Right cardiac atrium (tissue), 5 donors: Measurements from ENCODE around the gene PRPH2. TPM values are rescaled to one million over a fixed set of nuclear protein-coding genes. Genes with fewer than 3 reads are reported as not detected.

Source experiments
- ATAC-seq, 2 donors: fragments of 200-7000 bp; cut with Tn5 transposase; one replicate each; pipeline versions ENCODE4 v1.8.0 to v1.9.1; 2020; ENCODE audit warnings: moderate library complexity in 2 of 2, mild to moderate bottlenecking in 1 of 2
- DNase-seq, 3 donors: peaks; one replicate each; pipeline ENCODE4 v3.0.0-alpha.2; 2020
- H3K27ac ChIP-seq: one replicate; pipeline ENCODE4 v1.5.1; 2013; ENCODE audit warnings: mild to moderate bottlenecking, low read length, control low read depth, moderate library complexity
- H3K27me3 ChIP-seq: one replicate; pipeline ENCODE4 v1.6.1; 2013; ENCODE audit not compliant: control insufficient read depth, insufficient read depth
- H3K4me1 ChIP-seq: one replicate; pipeline ENCODE4 v1.6.1; 2013; ENCODE audit warnings: low read length; ENCODE audit not compliant: control insufficient read depth, insufficient read depth
- H3K4me3 ChIP-seq: one replicate; pipeline ENCODE4 v1.5.1; 2013; ENCODE audit warnings: low read length, control low read depth
- H3K9me3 ChIP-seq: one replicate; pipeline ENCODE4 v1.6.1; 2013; ENCODE audit warnings: low read length; ENCODE audit not compliant: control insufficient read depth
- WGBS: extraction: QIAGEN DNeasy Blood & Tissue Kit; methylation state at CpG from one replicate; pipeline ENCODE4 v1.1.7; 2013; 5-methylcytosine and 5-hydroxymethylcytosine counted together
- intact Hi-C, 4 donors: fragments of 100-400 bp; cut with DNase I; formaldehyde crosslinking; loops; one replicate each; pipeline versions ENCODE4 v1.11.0 to v1.14.0; 2022 to 2023
- long read RNA-seq, 4 donors: library from polyadenylated mRNA; unstranded; transcript quantifications; one replicate each; pipeline ENCODE4 v2.0.0, GENCODE V29; 2020 to 2021
- polyA plus RNA-seq: library from polyadenylated mRNA; stranded (reverse); fragments of 200-250 nt; gene quantifications from one replicate; pipeline ENCODE4 v1.2.3, GENCODE V29; 2013
- total RNA-seq, 4 donors: library from RNA; stranded (reverse); fragmentation: NEBNext Ultra II Directional; extraction: Animal tissue kit (Norgen Biotek cat#: 25700); gene quantifications; one replicate each; pipeline ENCODE4 v1.2.1, GENCODE V29; 2021
- donor health status: healthy with polysubstance abuse.
- donor health status: DM: no; HTN: yes; CAD: no.
- donor health status: DM: no; HTN: no; CAD: no.
- donor health status: DM: no; HTN: yes; CAD: no; lungs with severe emphysema.
- donor health status: DM: yes; HTN: yes; CAD: no.

Gene PRPH2, protein sequence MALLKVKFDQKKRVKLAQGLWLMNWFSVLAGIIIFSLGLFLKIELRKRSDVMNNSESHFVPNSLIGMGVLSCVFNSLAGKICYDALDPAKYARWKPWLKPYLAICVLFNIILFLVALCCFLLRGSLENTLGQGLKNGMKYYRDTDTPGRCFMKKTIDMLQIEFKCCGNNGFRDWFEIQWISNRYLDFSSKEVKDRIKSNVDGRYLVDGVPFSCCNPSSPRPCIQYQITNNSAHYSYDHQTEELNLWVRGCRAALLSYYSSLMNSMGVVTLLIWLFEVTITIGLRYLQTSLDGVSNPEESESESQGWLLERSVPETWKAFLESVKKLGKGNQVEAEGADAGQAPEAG
- total RNA-seq (1 to 10 TPM; 1.2 to 2.5 (median 1.8) TPM), polyA plus RNA-seq (0.45 TPM)
- long read RNA-seq, donor 1, partial matches to known transcripts: 4 of 4 reads
- long read RNA-seq, donor 1, other reads (novel, unspliced or antisense): 0 of 4 reads
- long read RNA-seq, donor 2, partial matches to known transcripts: 0 of 1 reads
- long read RNA-seq, donor 2, other reads (novel, unspliced or antisense): 1 of 1 reads
- long read RNA-seq, donor 3, partial matches to known transcripts: 9 of 11 reads
- long read RNA-seq, donor 3, other reads (novel, unspliced or antisense): 2 of 11 reads
- long read RNA-seq, donor 4, partial matches to known transcripts: 2 of 2 reads
- long read RNA-seq, donor 4, other reads (novel, unspliced or antisense): 0 of 2 reads

DNA sequence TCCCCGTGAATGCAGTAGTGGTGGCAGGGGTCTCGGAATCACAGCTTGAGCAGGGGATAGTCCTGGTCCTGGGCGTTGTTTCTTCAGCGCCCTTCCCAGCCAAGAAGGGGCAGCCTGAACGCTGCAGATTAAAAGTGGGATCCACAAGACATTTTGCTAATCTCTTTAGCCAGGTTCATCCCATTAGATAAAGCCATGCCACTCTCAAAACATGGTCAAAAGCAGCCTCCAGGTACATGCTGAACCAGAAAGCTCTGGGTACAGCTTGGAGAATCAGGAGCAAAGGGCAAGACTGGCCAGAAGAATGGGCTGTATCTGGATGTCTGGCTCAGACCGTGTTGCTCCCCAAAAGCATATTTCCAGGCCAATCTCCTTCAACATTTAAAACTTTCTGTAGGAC, at the start of gene PRPH2:
Gene PRPH2, minus strand, starts transcription at position 101 of the 400 bp plus-strand sequence. CDS start 263 bp downstream, outside the sequence.
- no peaks in the 10 kb centered on the region for H3K4me1 ChIP-seq
- WGBS: 91% methylated on average over 6 of the region's 6 CpGs
- H3K9me3 ChIP-seq: no peaks in the 10 kb centered on the region
- intact Hi-C loops: loop anchor here in 2 of 4 donors (10.0 kb wide), 2 partner anchors 58 to 152 kb away; partner anchors contain the start of gene RPL7L1 (in 1 of the 2)
- no peak within 1 kb of the TSS for H3K27ac ChIP-seq
- H3K27me3 ChIP-seq: no peaks in the 10 kb centered on the region
- H3K4me3 ChIP-seq: no peak within 1 kb of the TSS
- ATAC-seq: no peak
- DNase-seq: no peak

DNA sequence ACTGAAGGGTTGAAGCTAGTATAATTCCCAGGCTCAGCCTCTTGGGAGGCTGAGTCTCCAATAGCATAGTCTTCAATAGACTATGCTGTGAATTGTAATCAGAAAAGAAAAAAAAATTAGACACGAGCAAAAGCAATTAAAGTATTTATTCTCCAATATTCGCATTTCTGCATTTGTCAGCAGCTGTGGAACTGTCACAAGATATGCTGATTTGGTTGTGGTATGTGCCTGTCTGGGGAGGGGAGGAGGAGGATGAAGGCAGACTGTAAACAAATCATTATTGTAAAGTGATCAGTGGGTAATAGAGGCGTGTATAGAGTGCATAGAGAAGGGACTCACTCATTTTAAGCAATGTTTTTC, 49.3 kb upstream of the PRPH2 start:
- DNase-seq (no peak), ATAC-seq (no peak)
- H3K4me1 ChIP-seq: peaks cover 4% of the 10 kb centered on the region
- 60% methylated on average over 3 of the region's 3 CpGs for WGBS
- H3K27ac ChIP-seq: no peak overlapping the region
- intact Hi-C loops: no loop called here
- no peak overlapping the region for H3K4me3 ChIP-seq
- H3K9me3 ChIP-seq: no peaks in the 10 kb centered on the region
- H3K27me3 ChIP-seq: no peaks in the 10 kb centered on the region

DNA sequence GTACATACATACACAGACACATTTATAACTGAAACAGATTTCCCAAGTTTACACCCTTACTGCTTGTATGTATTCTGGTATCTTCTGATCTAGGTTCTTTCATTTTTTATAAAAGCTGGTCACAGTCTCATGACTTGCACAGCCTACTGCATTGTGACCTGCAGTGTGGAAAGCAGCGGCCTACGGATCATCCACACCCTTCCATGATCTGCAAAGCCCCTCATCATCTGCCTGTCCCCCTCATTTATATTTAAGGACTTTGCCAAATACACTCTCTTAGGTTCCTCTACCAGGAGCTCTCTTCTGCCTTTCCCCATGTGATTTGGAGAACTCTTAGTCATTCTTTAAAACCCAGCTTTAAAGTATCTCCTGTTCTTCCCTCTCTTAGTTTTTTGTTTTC, 47.4 kb upstream of the PRPH2 start:
- intact Hi-C loops: no loop called here
- H3K9me3 ChIP-seq: no peaks in the 10 kb centered on the region
- H3K4me3 ChIP-seq: no peak overlapping the region
- no peaks in the 10 kb centered on the region for H3K27me3 ChIP-seq
- no peak overlapping the region for H3K27ac ChIP-seq
- WGBS: 95% methylated on average over 2 of the region's 2 CpGs
- ATAC-seq (no peak), DNase-seq (no peak)
- H3K4me1 ChIP-seq: peaks cover 4% of the 10 kb centered on the region

DNA sequence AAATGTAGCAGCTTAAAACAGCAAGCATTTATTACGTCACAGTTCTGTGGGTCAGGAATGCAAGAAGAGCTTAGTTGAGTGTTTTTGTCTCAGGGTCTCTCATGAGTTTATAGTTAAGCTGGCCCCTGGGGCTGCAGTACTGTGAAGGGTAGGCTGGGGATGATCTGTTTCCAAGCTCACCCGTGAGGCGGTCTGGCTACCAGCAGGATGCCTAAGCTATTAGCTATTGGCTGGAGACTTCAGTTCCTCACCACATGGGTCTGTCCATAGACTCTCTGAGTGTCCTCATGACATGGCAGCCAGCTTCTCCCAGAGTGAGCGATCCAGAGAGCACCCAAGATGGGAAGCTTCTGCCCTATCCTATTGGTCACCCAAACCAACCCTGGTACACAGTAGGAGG, 46.7 kb upstream of the PRPH2 start:
- intact Hi-C loops: no loop called here
- Histone ChIP-seq H3K4me1 (peaks cover 4% of the 10 kb centered on the region), H3K27ac (no peak overlapping the region), H3K27me3 (no peaks in the 10 kb centered on the region), H3K4me3 (no peak overlapping the region), H3K9me3 (no peaks in the 10 kb centered on the region)
- WGBS: 96% methylated on average over 4 of the region's 4 CpGs
- no peak for ATAC-seq
- DNase-seq: no peak

DNA sequence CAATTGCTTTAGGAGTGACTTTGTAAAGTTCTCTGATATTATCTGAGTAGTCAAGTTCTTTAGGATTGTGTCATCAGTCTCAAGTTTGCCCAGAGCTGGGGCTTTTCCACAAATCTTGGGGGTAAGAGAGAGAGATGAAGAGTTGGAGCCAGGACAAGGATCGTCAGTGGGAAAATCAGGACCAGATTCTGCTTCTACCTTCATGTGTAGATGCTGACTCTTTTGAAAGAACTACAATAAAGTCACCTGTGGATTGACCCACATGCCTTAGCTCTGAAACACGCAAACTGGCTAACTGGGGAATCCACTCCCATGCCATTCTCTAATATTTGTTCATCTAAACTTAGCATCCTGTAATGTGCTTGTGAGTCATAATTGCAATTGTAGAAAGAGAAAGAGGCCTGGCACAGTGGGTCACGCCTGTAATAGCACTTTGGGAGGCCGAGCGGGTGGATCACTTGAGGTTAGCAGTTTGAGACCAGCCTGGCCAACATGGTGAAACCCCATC, 43.8 kb upstream of the PRPH2 start:
- no peaks in the 10 kb centered on the region for H3K9me3 ChIP-seq
- DNase-seq (no peak), ATAC-seq (no peak)
- intact Hi-C loops: no loop called here
- WGBS: 94% methylated on average over 5 of the region's 5 CpGs
- H3K27me3 ChIP-seq: no peaks in the 10 kb centered on the region
- H3K4me1 ChIP-seq: peaks cover 4% of the 10 kb centered on the region
- no peak overlapping the region for H3K4me3 ChIP-seq
- no peak overlapping the region for H3K27ac ChIP-seq

DNA sequence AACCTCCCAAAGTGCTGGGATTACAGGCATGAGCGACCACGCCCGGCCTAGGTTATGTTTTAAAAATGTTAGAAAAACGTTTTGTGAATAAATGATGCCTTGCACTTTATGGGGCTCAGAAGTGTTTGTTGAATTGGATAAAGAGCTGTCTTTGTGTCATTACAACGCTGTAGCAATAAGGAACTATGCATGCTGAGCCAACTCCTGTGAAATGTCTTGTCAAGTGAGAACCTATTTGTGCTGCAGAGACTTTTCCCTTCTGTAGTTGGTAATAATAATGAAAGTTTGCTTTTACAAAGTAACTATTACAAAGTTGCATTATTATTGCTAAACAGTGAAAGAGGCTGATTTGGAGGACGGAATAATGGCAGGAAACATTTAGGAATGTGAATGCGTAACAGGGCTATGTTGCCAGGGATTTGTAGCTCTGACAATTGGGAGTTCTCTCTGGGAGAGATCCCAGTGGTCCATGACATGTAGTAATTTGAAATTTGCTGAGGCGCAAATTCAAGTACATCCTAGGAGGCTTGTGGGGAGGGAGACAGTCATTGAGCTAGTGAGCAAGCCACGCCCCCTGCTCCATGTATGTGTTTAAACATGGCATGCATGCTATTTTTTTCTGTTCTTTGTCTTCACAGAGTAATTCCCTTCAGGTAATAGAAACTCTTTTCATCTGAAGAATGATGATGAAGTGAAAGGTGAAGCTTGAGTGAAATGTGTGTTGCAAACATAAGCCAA, 42.7 kb upstream of the PRPH2 start:
- 82% methylated on average over 9 of the region's 9 CpGs for WGBS
- Histone ChIP-seq H3K4me3 (no peak overlapping the region), H3K4me1 (peaks cover 4% of the 10 kb centered on the region), H3K9me3 (no peaks in the 10 kb centered on the region), H3K27me3 (no peaks in the 10 kb centered on the region), H3K27ac (no peak overlapping the region)
- no peak for DNase-seq
- no peak for ATAC-seq
- intact Hi-C loops: no loop called here

DNA sequence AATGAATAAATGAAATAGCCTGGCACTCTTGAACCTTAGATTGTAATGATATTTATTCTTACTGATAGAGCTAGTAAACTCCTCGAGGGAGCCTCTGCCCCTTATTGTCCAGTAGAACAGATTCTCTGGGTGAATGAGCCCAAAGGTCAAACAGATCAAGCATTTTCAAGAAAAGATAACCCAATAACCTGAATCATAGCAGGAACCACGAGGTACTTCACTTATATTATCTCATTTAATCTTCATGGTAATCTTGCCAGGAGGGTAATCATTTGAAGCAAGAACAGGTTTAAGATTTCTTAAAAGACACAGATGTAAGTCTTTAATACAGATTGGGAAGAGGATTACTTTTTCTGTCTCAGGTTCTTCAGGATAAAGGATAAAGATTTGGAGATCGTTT, 40.6 kb upstream of the PRPH2 start:
- Histone ChIP-seq H3K4me1 (peaks cover 4% of the 10 kb centered on the region), H3K4me3 (no peak overlapping the region), H3K27ac (no peak overlapping the region), H3K27me3 (no peaks in the 10 kb centered on the region), H3K9me3 (no peaks in the 10 kb centered on the region)
- ATAC-seq (no peak), DNase-seq (no peak)
- 71% methylated on average over 3 of the region's 3 CpGs for WGBS
- intact Hi-C loops: no loop called here

DNA sequence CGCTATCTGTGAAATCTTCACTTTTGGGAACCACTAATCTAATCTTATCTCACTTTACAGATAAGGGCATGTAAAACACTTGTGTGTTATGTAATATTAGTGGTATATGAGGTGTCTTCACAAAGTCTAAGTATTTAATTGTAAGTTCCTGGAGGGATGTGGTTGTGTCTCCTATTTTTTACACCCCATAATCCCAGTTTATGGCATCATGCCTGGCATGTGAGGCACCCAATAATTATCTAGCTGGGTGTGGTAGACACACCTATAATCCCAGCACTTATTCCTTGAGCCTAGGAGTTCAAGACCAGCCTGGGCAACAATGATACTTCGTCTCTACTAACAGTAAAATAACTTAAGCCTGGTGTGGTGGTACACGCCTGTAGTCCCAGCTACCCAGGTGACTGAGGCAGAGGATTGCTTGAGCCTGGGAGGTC, 40.0 kb upstream of the PRPH2 start:
- ATAC-seq (no peak), DNase-seq (no peak)
- no peaks in the 10 kb centered on the region for H3K4me1 ChIP-seq
- WGBS: 97% methylated on average over 3 of the region's 3 CpGs
- intact Hi-C loops: no loop called here
- H3K27ac ChIP-seq: no peak overlapping the region
- H3K9me3 ChIP-seq: no peaks in the 10 kb centered on the region
- H3K4me3 ChIP-seq: no peak overlapping the region
- no peaks in the 10 kb centered on the region for H3K27me3 ChIP-seq

DNA sequence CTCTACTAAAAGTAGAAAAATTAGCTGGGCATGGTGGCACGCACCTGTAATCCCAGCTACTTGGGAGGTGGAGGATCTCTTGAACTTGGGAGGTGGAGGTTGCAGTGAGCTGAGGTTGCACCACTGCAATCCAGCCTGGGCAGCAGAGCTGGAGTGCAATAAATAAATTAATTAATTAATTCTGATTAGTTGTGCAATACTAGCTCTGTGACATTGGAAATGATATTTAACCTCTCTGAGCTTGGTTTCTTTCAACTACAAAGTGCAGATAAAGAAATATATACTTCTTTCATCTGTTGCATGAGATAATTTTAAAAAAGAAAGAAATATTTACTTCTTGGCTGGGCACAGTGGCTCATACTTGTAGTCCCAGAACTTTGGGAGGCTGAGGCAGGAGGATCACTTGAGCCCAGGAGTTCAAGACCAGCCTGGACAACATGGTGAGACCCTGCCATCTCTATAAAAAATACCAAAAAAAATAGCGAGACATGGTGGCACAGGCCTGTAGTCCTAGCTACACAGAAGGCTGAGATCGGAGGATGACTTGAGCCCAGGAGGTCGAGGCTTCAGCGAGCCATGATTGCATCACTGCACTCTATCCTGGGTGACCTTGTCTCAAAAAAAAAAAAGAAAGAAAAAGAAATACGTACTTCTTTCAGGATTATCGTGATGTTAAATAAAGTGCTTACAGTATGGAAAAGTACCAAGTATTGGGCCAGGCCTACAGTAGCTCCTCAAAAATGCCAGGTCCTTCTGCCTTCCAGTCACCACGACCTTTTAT, 39.1 kb upstream of the PRPH2 start:
- no peak overlapping the region for H3K4me3 ChIP-seq
- no peak for DNase-seq
- no peaks in the 10 kb centered on the region for H3K4me1 ChIP-seq
- intact Hi-C loops: no loop called here
- H3K27me3 ChIP-seq: no peaks in the 10 kb centered on the region
- H3K27ac ChIP-seq: no peak overlapping the region
- 90% methylated on average over 8 of the region's 8 CpGs for WGBS
- no peaks in the 10 kb centered on the region for H3K9me3 ChIP-seq
- ATAC-seq: no peak

DNA sequence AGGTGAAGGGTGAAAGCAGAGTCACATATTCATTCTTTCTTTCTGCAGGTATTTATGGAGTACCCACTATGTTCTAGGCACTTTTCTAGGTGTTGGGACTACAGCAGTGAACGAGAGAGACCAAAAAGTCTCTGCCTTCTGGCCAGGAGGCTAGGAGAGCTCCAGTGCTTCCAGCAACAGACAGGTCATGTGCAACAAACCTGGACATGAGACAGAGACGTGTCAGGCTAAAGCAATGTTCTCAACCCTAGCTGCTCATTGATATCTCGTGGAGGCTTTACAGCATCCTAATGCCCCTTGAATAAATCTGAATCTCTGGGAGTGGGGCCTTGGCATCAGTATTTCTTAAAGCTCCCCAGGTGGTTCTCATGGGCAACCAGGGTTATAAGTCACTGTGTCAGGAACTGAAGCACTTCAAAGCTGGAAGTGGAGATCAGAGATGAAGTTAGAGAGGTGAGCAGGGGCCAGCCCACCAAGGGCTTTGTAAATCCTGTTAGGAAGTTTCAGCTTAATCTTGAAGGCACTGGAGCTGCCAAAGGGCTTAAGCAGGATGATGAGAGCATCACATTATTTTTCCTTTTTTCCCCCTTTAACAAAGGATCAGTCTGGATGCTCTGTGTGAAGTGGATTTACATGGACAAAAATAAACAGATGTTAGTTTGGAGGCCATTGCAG, 36.5 kb upstream of the PRPH2 start:
- Histone ChIP-seq H3K4me1 (no peaks in the 10 kb centered on the region), H3K27me3 (no peaks in the 10 kb centered on the region), H3K4me3 (no peak overlapping the region), H3K27ac (no peak overlapping the region), H3K9me3 (no peaks in the 10 kb centered on the region)
- DNase-seq (no peak), ATAC-seq (no peak)
- 90% methylated on average over 3 of the region's 3 CpGs for WGBS
- intact Hi-C loops: no loop called here
